SK-N-MC (cell line): ENCODE data around the gene TNFSF8.

Source experiments
- EZH2 ChIP-seq: fragments of 200-600 bp; sonication (generic); IDR thresholded peaks from one replicate; pipeline ENCODE4 v1.6.1; 2017; ENCODE audit warnings: antibody characterized with exemption
- FOXP2 ChIP-seq: optimal IDR thresholded peaks from 2 replicates; pipeline ENCODE3; 2011; ENCODE audit warnings: mild to moderate bottlenecking, moderate library complexity; ENCODE audit not compliant: insufficient read depth; ENCODE audit errors: extremely low read length, control extremely low read depth
- POLR2AphosphoS5 ChIP-seq: IDR thresholded peaks from 2 replicates; pipeline ENCODE4 v1.6.1; 2012; ENCODE audit warnings: mild to moderate bottlenecking, low read depth, low read length, borderline replicate concordance

DNA sequence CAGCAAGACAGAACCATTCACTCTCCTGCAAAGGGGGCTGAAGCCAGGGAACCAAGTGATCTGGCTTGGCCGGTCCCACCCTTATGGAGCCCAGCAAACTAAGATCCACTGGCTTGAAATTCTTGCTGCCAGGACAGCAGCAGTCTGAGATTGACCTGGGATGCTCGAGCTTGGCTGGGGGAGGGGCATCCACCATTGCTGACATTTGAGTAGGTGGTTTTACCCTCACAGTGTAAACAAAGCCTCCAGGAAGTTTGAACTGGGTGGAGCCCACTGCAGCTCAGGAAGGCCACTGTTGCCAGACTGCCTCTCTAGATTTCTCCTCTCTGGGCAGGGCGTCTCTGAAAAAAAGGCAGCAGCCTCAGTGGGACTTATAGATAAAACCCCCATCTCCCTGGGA is 60.5 kb downstream of the TNFSF8 start:
- TF ChIP-seq POLR2AphosphoS5 = no peak
- no peak for TF ChIP-seq EZH2
- no peak for TF ChIP-seq FOXP2
